ENCODE measurements around the gene GOLGB1.
"Not testable (repeated sequence)": the region's sequence is repeated elsewhere in the genome, so short reads cannot be mapped to it uniquely, and the experiment has no call there.

Gene GOLGB1, protein sequence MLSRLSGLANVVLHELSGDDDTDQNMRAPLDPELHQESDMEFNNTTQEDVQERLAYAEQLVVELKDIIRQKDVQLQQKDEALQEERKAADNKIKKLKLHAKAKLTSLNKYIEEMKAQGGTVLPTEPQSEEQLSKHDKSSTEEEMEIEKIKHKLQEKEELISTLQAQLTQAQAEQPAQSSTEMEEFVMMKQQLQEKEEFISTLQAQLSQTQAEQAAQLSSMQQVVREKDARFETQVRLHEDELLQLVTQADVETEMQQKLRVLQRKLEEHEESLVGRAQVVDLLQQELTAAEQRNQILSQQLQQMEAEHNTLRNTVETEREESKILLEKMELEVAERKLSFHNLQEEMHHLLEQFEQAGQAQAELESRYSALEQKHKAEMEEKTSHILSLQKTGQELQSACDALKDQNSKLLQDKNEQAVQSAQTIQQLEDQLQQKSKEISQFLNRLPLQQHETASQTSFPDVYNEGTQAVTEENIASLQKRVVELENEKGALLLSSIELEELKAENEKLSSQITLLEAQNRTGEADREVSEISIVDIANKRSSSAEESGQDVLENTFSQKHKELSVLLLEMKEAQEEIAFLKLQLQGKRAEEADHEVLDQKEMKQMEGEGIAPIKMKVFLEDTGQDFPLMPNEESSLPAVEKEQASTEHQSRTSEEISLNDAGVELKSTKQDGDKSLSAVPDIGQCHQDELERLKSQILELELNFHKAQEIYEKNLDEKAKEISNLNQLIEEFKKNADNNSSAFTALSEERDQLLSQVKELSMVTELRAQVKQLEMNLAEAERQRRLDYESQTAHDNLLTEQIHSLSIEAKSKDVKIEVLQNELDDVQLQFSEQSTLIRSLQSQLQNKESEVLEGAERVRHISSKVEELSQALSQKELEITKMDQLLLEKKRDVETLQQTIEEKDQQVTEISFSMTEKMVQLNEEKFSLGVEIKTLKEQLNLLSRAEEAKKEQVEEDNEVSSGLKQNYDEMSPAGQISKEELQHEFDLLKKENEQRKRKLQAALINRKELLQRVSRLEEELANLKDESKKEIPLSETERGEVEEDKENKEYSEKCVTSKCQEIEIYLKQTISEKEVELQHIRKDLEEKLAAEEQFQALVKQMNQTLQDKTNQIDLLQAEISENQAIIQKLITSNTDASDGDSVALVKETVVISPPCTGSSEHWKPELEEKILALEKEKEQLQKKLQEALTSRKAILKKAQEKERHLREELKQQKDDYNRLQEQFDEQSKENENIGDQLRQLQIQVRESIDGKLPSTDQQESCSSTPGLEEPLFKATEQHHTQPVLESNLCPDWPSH (N-terminal part only)

DNA sequence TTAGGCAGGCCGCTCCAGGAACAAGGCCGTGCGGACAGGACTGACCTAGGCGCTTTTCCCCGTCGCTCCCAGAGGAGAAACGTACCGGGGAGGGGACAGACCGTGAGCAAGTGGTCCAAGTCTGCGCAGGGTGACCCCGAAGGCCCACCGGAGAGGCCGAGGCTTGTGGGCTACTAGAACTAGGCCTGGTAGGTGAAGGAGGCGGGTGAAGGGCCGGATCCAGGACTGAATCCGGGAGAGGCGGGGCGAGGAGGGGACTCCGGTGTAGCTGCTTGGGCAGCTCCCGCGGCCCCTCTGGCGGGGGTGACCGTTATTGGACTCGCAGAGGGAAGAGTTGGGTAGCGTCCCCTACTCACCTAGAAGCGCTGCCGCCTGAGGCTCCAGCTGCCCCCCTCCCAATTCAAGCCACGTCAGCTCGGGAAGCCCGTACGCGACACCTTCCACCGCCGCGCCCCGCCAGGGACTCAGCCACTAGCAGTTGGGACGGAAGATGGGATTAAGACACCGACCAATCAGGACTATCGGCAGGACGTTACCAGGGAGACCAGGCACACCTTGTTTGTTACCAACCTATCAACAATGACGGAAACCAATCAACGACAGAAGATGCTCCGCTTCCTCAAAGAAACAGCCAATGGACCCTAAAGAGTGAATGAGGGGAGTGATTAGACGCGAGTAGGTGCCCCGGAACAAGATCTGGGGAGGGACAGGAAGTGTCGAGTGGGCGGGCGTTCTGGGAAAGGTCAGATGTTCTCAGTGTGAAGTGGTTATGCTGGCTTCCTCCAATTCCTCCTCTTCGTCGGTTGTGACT lies at the start of gene GOLGB1:
Gene GOLGB1 (minus strand): TSS at position 466 of the 811 bp plus-strand sequence. CDS start 18,770 bp downstream, outside the sequence.
- peak within 1 kb of the TSS; percentile 64 for H3K27ac ChIP-seq (ENCODE audit: low read depth, low read length)
- H3K36me3 ChIP-seq (ENCODE audit: insufficient read depth, low read length) = no peaks in the 10 kb centered on the region
- peak within 1 kb of the TSS; percentile 77 for H3K9ac ChIP-seq (ENCODE audit: low read length)
- peak within 1 kb of the TSS; percentile 61 to 94 for H3K4me3 ChIP-seq (ENCODE audit: low read depth in 1 of 2, low read length in 2 of 2)
- H3K9me3 ChIP-seq (ENCODE audit: low read length) = no peaks in the 10 kb centered on the region
- H3K4me1 ChIP-seq (ENCODE audit: insufficient read depth, low read length) = peaks cover 14% of the 10 kb centered on the region
- H3K27me3 ChIP-seq (ENCODE audit: control insufficient read depth in 1 of 2, insufficient read depth in 2 of 2, low read length in 2 of 2) = no peaks in the 10 kb centered on the region

DNA sequence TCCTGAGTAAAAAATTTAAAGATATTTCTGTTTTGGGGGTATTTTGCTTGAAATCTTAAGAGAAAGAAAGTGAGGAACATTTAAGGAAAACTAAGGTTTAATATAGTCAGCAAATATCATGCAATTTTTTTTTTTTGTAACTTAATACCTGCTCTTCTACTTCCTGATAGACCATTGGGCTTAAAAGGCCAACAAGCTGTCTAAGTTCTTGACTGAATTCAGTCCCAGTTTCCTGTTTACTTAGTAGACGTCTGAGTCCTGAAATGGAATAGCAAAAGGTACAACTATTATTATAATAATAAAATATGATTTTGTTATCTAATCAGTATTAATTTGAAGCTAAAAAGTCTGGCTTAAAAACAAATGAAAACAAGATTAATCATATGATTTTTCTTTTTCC lies 47.4 kb upstream of the GOLGB1 start:
- Histone ChIP-seq H3K4me1 (ENCODE audit: insufficient read depth, low read length) (no peaks in the 10 kb centered on the region), H3K9ac (ENCODE audit: low read length) (no peak overlapping the region), H3K9me3 (ENCODE audit: low read length) (no peaks in the 10 kb centered on the region), H3K27me3 (ENCODE audit: control insufficient read depth in 1 of 2, insufficient read depth in 2 of 2, low read length in 2 of 2) (no peaks in the 10 kb centered on the region), H3K27ac (ENCODE audit: low read depth, low read length) (no peak overlapping the region), H3K36me3 (ENCODE audit: insufficient read depth, low read length) (no peaks in the 10 kb centered on the region), H3K4me3 (ENCODE audit: low read depth in 1 of 2, low read length in 2 of 2) (no peak overlapping the region)

DNA sequence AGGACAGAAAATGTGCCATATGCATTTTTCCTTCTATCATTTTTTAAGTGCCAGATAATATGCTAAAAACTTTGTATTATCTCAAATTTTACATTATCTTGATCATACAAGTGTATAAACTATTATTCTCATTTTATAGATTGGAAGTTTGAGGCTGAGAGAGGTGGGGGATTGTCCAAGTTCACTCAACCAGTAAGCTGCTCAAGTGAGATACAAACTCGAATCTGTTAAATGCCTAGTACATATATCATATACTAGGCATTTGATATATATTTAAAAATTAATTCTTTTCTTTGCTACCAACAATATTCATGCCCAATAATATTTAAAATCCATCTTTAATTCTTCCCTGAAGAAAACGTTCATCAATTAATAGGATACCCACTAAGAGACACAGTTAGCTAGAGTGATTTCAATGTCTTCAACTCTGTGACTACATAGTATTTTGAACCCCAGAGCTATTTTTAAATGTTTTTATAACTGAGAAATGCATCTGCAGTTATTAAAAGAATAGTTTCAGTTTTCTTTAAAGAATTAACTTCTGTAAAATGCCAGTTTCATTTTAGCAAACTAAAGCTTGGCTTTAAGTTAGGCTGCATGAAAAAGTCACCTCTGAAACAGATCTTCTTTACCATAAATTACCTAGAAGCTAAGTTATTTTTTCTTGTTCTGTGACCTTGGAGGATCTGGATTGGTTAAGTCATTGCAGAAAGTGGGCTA lies 44.9 kb upstream of the GOLGB1 start:
- H3K27me3 ChIP-seq (ENCODE audit: control insufficient read depth in 1 of 2, insufficient read depth in 2 of 2, low read length in 2 of 2) = no peaks in the 10 kb centered on the region
- no peaks in the 10 kb centered on the region for H3K4me1 ChIP-seq (ENCODE audit: insufficient read depth, low read length)
- no peak overlapping the region for H3K4me3 ChIP-seq (ENCODE audit: low read depth in 1 of 2, low read length in 2 of 2)
- peaks cover 4% of the 10 kb centered on the region for H3K36me3 ChIP-seq (ENCODE audit: insufficient read depth, low read length)
- no peak overlapping the region for H3K27ac ChIP-seq (ENCODE audit: low read depth, low read length)
- no peak overlapping the region for H3K9ac ChIP-seq (ENCODE audit: low read length)
- no peaks in the 10 kb centered on the region for H3K9me3 ChIP-seq (ENCODE audit: low read length)

DNA sequence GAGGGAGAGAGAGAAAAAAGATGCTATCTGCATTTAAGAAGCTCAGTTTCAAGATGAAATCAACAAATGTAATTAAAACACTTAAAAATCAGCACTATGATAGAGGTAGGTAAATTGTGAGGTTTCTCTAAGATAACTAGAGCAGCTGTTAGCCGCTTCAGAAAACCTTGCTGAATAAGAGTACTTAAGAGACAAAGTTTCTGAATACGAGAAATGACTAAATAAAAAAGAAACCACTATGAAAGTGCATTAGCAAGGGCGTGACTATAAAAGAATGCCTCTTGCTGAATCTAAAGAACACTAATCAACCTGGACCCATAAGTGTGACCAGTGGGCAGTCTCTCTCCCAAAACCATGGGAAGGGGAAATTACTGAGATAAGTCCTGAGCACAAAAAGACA lies 43.5 kb upstream of the GOLGB1 start:
- H3K9me3 ChIP-seq (ENCODE audit: low read length) = no peaks in the 10 kb centered on the region
- H3K27me3 ChIP-seq (ENCODE audit: control insufficient read depth in 1 of 2, insufficient read depth in 2 of 2, low read length in 2 of 2) = no peaks in the 10 kb centered on the region
- no peaks in the 10 kb centered on the region for H3K4me1 ChIP-seq (ENCODE audit: insufficient read depth, low read length)
- no peak overlapping the region for H3K4me3 ChIP-seq (ENCODE audit: low read depth in 1 of 2, low read length in 2 of 2)
- H3K36me3 ChIP-seq (ENCODE audit: insufficient read depth, low read length) = peaks cover 12% of the 10 kb centered on the region
- H3K9ac ChIP-seq (ENCODE audit: low read length) = no peak overlapping the region
- H3K27ac ChIP-seq (ENCODE audit: low read depth, low read length) = no peak overlapping the region

DNA sequence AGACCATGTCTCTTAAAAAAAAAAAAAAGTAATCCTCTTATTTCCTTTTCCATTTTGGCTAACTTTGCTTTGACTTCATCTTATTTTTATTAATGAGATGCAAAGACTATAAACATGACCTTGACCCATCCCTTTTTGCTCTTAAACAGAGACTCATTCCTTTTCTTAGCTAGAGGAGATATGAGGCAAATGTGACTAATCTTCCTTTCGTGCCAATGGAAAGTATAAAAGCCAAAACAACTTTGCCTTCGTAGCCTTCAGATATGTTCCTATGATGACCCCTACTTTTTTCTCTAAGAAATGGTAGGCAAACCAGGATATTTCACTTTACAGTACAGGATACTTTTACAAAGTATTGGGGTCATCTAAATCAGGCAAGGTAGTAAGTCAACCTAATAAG lies 36.9 kb upstream of the GOLGB1 start:
- Histone ChIP-seq H3K9ac (ENCODE audit: low read length) (no peak overlapping the region), H3K4me3 (ENCODE audit: low read depth in 1 of 2, low read length in 2 of 2) (no peak overlapping the region), H3K27me3 (ENCODE audit: control insufficient read depth in 1 of 2, insufficient read depth in 2 of 2, low read length in 2 of 2) (no peaks in the 10 kb centered on the region), H3K36me3 (ENCODE audit: insufficient read depth, low read length) (peaks cover 16% of the 10 kb centered on the region), H3K9me3 (ENCODE audit: low read length) (no peaks in the 10 kb centered on the region), H3K27ac (ENCODE audit: low read depth, low read length) (no peak overlapping the region), H3K4me1 (ENCODE audit: insufficient read depth, low read length) (no peaks in the 10 kb centered on the region)

DNA sequence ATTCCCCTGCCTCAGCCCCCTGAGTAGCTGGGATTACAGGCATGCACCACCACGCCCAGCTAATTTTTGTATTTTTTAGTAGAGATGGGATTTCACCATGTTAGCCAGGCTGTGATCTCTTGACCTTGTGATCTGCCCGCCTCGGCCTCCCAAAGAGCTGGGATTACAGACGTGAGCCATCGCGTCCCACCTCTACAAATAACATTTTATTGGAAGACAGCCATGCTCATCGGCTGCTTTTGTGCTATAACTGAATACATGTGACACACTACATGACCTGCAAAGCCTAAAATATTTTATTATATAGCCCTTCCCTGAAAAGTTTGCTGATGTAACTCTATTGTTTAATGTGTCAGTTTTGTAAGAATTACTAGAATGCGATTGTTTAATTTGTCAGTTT lies 33.2 kb upstream of the GOLGB1 start:
- peaks cover 23% of the 10 kb centered on the region for H3K36me3 ChIP-seq (ENCODE audit: insufficient read depth, low read length)
- H3K9me3 ChIP-seq (ENCODE audit: low read length); H3K27me3 ChIP-seq (ENCODE audit: control insufficient read depth in 1 of 2, insufficient read depth in 2 of 2, low read length in 2 of 2); H3K9ac ChIP-seq (ENCODE audit: low read length); H3K27ac ChIP-seq (ENCODE audit: low read depth, low read length); H3K4me3 ChIP-seq (ENCODE audit: low read depth in 1 of 2, low read length in 2 of 2); H3K4me1 ChIP-seq (ENCODE audit: insufficient read depth, low read length): not testable (repeated sequence)

DNA sequence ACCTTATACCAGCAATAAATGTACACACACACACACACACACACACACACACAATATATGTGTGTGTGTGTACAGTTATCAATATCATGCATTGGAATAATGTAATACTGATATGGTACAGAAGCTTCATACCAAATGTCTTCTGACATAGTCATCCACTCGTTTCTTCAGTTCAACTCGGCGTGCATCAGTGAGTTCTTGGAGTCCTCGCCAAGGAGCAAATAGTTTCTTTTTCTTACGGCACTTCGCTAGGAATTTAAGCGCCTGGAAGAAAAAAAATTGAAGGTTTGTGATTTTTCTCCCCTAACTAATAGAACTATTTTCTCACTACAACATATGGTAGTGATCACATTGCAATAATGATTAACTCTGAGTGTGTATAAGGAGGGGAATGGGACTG lies 32.1 kb upstream of the GOLGB1 start:
- H3K9ac ChIP-seq (ENCODE audit: low read length) = no peak overlapping the region
- H3K9me3 ChIP-seq (ENCODE audit: low read length) = no peaks in the 10 kb centered on the region
- H3K4me1 ChIP-seq (ENCODE audit: insufficient read depth, low read length) = no peaks in the 10 kb centered on the region
- no peak overlapping the region for H3K4me3 ChIP-seq (ENCODE audit: low read depth in 1 of 2, low read length in 2 of 2)
- H3K36me3 ChIP-seq (ENCODE audit: insufficient read depth, low read length) = peaks cover 23% of the 10 kb centered on the region
- no peak overlapping the region for H3K27ac ChIP-seq (ENCODE audit: low read depth, low read length)
- H3K27me3 ChIP-seq (ENCODE audit: control insufficient read depth in 1 of 2, insufficient read depth in 2 of 2, low read length in 2 of 2) = no peaks in the 10 kb centered on the region

DNA sequence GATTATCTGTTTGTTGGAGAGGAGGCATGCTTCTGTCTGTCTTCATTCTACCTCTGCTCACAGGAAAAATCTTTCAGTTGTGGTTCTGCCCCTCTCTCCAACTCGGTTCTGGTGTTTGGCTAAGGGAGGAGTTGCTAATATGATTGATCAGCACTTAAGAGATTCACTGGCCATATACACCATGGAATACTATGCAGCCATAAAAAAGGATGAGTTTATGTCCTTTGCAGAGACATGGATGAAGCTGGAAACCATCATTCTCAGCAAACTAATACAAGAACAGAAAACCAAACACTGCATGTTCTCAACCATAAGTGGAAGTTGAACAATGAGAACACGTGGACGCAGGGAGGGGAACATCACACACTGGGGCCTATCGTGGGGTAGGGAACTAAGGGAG lies 25.6 kb upstream of the GOLGB1 start:
- not testable (repeated sequence) for H3K27ac ChIP-seq (ENCODE audit: low read depth, low read length)

DNA sequence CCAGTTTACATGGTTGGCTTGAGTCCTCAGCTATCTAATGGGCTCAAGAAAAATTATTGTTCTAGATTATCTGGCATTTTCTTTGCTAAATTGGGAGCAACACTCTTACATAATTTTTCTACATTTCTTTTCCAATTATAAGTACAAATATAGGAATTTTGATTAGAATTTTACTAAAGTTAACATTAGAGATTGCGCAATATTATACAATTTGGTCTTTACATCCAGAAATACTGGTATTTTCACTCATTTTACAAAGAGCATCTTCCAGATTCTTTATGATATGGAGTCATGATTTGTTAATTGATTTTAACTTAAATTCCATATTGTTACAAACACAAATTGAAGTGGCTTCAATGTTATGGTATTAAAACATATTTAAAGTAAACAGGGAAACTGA lies 19.7 kb upstream of the GOLGB1 start:
- no peak overlapping the region for H3K9ac ChIP-seq (ENCODE audit: low read length)
- H3K4me3 ChIP-seq (ENCODE audit: low read depth in 1 of 2, low read length in 2 of 2) = no peak overlapping the region
- H3K27me3 ChIP-seq (ENCODE audit: control insufficient read depth in 1 of 2, insufficient read depth in 2 of 2, low read length in 2 of 2) = no peaks in the 10 kb centered on the region
- no peaks in the 10 kb centered on the region for H3K9me3 ChIP-seq (ENCODE audit: low read length)
- no peaks in the 10 kb centered on the region for H3K4me1 ChIP-seq (ENCODE audit: insufficient read depth, low read length)
- H3K36me3 ChIP-seq (ENCODE audit: insufficient read depth, low read length) = peaks cover 14% of the 10 kb centered on the region
- no peak overlapping the region for H3K27ac ChIP-seq (ENCODE audit: low read depth, low read length)

More for the DNA sequence above, 25.6 kb upstream of the GOLGB1 start:
- H3K4me1 ChIP-seq (ENCODE audit: insufficient read depth, low read length); H3K9ac ChIP-seq (ENCODE audit: low read length); H3K4me3 ChIP-seq (ENCODE audit: low read depth in 1 of 2, low read length in 2 of 2); H3K9me3 ChIP-seq (ENCODE audit: low read length); H3K27me3 ChIP-seq (ENCODE audit: control insufficient read depth in 1 of 2, insufficient read depth in 2 of 2, low read length in 2 of 2): not testable (repeated sequence)
- H3K36me3 ChIP-seq (ENCODE audit: insufficient read depth, low read length) = peaks cover 20% of the 10 kb centered on the region

DNA sequence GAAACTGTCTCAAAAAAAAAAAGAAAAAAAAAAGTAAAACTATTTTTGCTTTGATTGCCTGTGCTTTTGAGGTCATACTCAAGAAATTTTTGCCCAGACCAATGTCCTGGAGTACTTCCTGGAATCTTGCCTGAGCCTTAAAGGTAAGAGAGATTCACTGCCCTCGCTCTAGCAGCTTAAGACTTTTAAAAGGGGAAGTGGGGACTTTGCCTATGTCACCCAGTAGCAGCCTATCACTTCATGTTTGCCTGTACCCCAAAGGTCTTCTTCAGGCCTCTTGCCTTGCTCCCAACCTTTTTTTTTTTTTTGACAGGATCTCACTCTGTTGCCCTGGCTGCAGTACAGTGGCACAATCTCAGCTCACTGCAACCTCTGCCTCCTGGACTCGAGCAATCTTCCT lies 18.9 kb upstream of the GOLGB1 start:
- Histone ChIP-seq H3K4me1 (ENCODE audit: insufficient read depth, low read length) (no peaks in the 10 kb centered on the region), H3K4me3 (ENCODE audit: low read depth in 1 of 2, low read length in 2 of 2) (no peak overlapping the region), H3K9me3 (ENCODE audit: low read length) (no peaks in the 10 kb centered on the region), H3K27ac (ENCODE audit: low read depth, low read length) (no peak overlapping the region), H3K27me3 (ENCODE audit: control insufficient read depth in 1 of 2, insufficient read depth in 2 of 2, low read length in 2 of 2) (no peaks in the 10 kb centered on the region), H3K36me3 (ENCODE audit: insufficient read depth, low read length) (peaks cover 14% of the 10 kb centered on the region), H3K9ac (ENCODE audit: low read length) (no peak overlapping the region)

All from muscle layer of colon (tissue), 2 donors.